Natural killer cell treated with Interleukin-12 subunit alpha and Interleukin-12 subunit beta and Interleukin-15 and Interleukin-18, amount 100 ng/mL, for 72 hours (primary cell): ENCODE results near the gene TIMM21. TPM values are rescaled to one million over a fixed set of nuclear protein-coding genes. Genes with fewer than 3 reads are reported as not detected.

ENCODE experiments used
- ATAC-seq, 2 donors: fragments of 150-1000 bp; cut with Tn5 transposase in 1 of 2; sonication (Bioruptor Pico), chemical (Tn5 transposase) in 1 of 2; 2 replicates each; pipeline ENCODE4 v1.10.0; 2021
- DNase-seq: peaks from one replicate; pipeline ENCODE4 v3.0.0; 2022; ENCODE audit warnings: low spot score
- H3K27ac Mint-ChIP-seq, 2 donors: 1 replicate in 1 of 2; 2 replicates in 1 of 2; pipeline ENCODE4 v1.8.0; 2022; ENCODE audit warnings: mixed read lengths in 2 of 2, mild to moderate bottlenecking in 1 of 2, moderate library complexity in 1 of 2
- H3K27me3 Mint-ChIP-seq, 2 donors: 1 replicate in 1 of 2; 2 replicates in 1 of 2; pipeline ENCODE4 v1.8.0; 2022; ENCODE audit warnings: mixed read lengths in 2 of 2
- H3K36me3 Mint-ChIP-seq: one replicate; pipeline ENCODE4 v1.8.0; 2022; ENCODE audit warnings: mixed read lengths
- H3K4me1 Mint-ChIP-seq, 2 donors: 1 replicate in 1 of 2; 2 replicates in 1 of 2; pipeline ENCODE4 v1.8.0; 2022; ENCODE audit warnings: low read depth in 2 of 2, mixed read lengths in 2 of 2, mild to moderate bottlenecking in 1 of 2
- H3K4me3 Mint-ChIP-seq: one replicate; pipeline ENCODE4 v1.8.0; 2022; ENCODE audit warnings: mixed read lengths
- H3K9me3 Mint-ChIP-seq: 2 replicates; pipeline ENCODE4 v1.8.0; 2022; ENCODE audit warnings: mixed read lengths
- total RNA-seq, 2 donors: library from RNA; stranded (reverse); gene quantifications; one replicate each; pipeline ENCODE4 v1.2.3, GENCODE V29; 2022

TIMM21 gene
- total RNA-seq, 2 donors from 2014 or later: 36.3 to 39.3 TPM

GRCh38 chr18:74185860-74186259, 37.5 kb downstream of the TIMM21 start:
- Mint-ChIP-seq H3K27ac (no peak overlapping the region), H3K36me3 (no peaks in the 10 kb centered on the region), H3K4me1 (no peaks in the 10 kb centered on the region), H3K9me3 (no peaks in the 10 kb centered on the region), H3K27me3 (peaks cover 33 to 48% of the 10 kb centered on the region in 2 donors), H3K4me3 (no peak overlapping the region)
- DNase-seq (no peak), ATAC-seq (no peak)

- ATAC-seq: no peak
- H3K9me3 Mint-ChIP-seq: no peaks in the 10 kb centered on the region
- peaks cover 33 to 45% of the 10 kb centered on the region in 2 donors for H3K27me3 Mint-ChIP-seq
- DNase-seq: no peak
- no peaks in the 10 kb centered on the region for H3K4me1 Mint-ChIP-seq
- H3K27ac Mint-ChIP-seq: no peak overlapping the region
- H3K36me3 Mint-ChIP-seq: no peaks in the 10 kb centered on the region
- H3K4me3 Mint-ChIP-seq: no peak overlapping the region
These were observed 38.3 kb downstream of the TIMM21 start for GRCh38 chr18:74186661-74187060.

GRCh38 chr18:74190086-74190485, 41.8 kb downstream of the TIMM21 start:
- Mint-ChIP-seq H3K9me3 (no peaks in the 10 kb centered on the region), H3K36me3 (no peaks in the 10 kb centered on the region), H3K4me3 (no peak overlapping the region), H3K27me3 (peaks cover 35 to 45% of the 10 kb centered on the region in 2 donors), H3K27ac (no peak overlapping the region), H3K4me1 (no peaks in the 10 kb centered on the region)
- ATAC-seq: no peak
- no peak for DNase-seq

GRCh38 chr18:74191577-74191976, 43.3 kb downstream of the TIMM21 start:
- no peak overlapping the region for H3K4me3 Mint-ChIP-seq
- peaks cover 33 to 34% of the 10 kb centered on the region in 2 donors for H3K27me3 Mint-ChIP-seq
- no peaks in the 10 kb centered on the region for H3K9me3 Mint-ChIP-seq
- no peak overlapping the region for H3K27ac Mint-ChIP-seq
- no peaks in the 10 kb centered on the region for H3K36me3 Mint-ChIP-seq
- DNase-seq: no peak
- ATAC-seq: no peak
- peaks cover 5 to 6% of the 10 kb centered on the region in 2 donors for H3K4me1 Mint-ChIP-seq

- no peak overlapping the region for H3K4me3 Mint-ChIP-seq
- no peak for DNase-seq
- ATAC-seq: no peak
- H3K9me3 Mint-ChIP-seq: no peaks in the 10 kb centered on the region
- H3K27me3 Mint-ChIP-seq: peaks cover 14 to 15% of the 10 kb centered on the region in 2 donors
- no peak overlapping the region for H3K27ac Mint-ChIP-seq
- H3K4me1 Mint-ChIP-seq: peaks cover 5 to 6% of the 10 kb centered on the region in 2 donors
- H3K36me3 Mint-ChIP-seq: no peaks in the 10 kb centered on the region
These were observed 46.4 kb downstream of the TIMM21 start for GRCh38 chr18:74194691-74195090.

GRCh38 chr18:74196220-74197119, 48.1 kb downstream of the TIMM21 start:
- ATAC-seq (peak; percentile 65 to 73), DNase-seq (peak; percentile 69)
- Mint-ChIP-seq H3K4me3 (peak overlapping the region; percentile 78), H3K9me3 (no peaks in the 10 kb centered on the region), H3K27ac (no peak overlapping the region), H3K36me3 (no peaks in the 10 kb centered on the region), H3K27me3 (peaks cover 11 to 14% of the 10 kb centered on the region in 2 donors), H3K4me1 (peaks cover 5 to 6% of the 10 kb centered on the region in 2 donors)

GRCh38 chr18:74197705-74198341, 49.5 kb downstream of the TIMM21 start:
- H3K27ac Mint-ChIP-seq: no peak overlapping the region
- H3K4me1 Mint-ChIP-seq: peaks cover 5 to 6% of the 10 kb centered on the region in 2 donors
- peaks cover 11 to 14% of the 10 kb centered on the region in 2 donors for H3K27me3 Mint-ChIP-seq
- ATAC-seq (peak in 1 of 2 donors; percentile 22), DNase-seq (no peak)
- H3K9me3 Mint-ChIP-seq: no peaks in the 10 kb centered on the region
- no peaks in the 10 kb centered on the region for H3K36me3 Mint-ChIP-seq
- H3K4me3 Mint-ChIP-seq: no peak overlapping the region

- no peaks in the 10 kb centered on the region for H3K9me3 Mint-ChIP-seq
- H3K36me3 Mint-ChIP-seq: no peaks in the 10 kb centered on the region
- H3K4me1 Mint-ChIP-seq: peaks cover 5 to 6% of the 10 kb centered on the region in 2 donors
- DNase-seq (no peak), ATAC-seq (peak; percentile 7 to 48)
- peaks cover 11 to 14% of the 10 kb centered on the region in 2 donors for H3K27me3 Mint-ChIP-seq
- no peak overlapping the region for H3K27ac Mint-ChIP-seq
- H3K4me3 Mint-ChIP-seq: no peak overlapping the region
These were observed 50.1 kb downstream of the TIMM21 start for GRCh38 chr18:74198453-74198852.

GRCh38 chr18:74200780-74201179, 52.5 kb downstream of the TIMM21 start:
- DNase-seq: no peak
- Mint-ChIP-seq H3K27ac (no peak overlapping the region), H3K27me3 (no peaks in the 10 kb centered on the region), H3K36me3 (no peaks in the 10 kb centered on the region), H3K9me3 (no peaks in the 10 kb centered on the region), H3K4me3 (no peak overlapping the region), H3K4me1 (peaks cover 5 to 6% of the 10 kb centered on the region in 2 donors)
- no peak for ATAC-seq

- Mint-ChIP-seq H3K36me3 (no peaks in the 10 kb centered on the region), H3K9me3 (no peaks in the 10 kb centered on the region), H3K27me3 (peaks cover 0 to 7% of the 10 kb centered on the region in 2 donors), H3K4me1 (no peaks in the 10 kb centered on the region), H3K4me3 (no peak overlapping the region), H3K27ac (no peak overlapping the region)
- no peak for DNase-seq
- ATAC-seq: no peak
These were observed 55.5 kb downstream of the TIMM21 start for GRCh38 chr18:74203811-74204210.

- DNase-seq (no peak), ATAC-seq (no peak)
- no peak overlapping the region for H3K4me3 Mint-ChIP-seq
- no peaks in the 10 kb centered on the region for H3K9me3 Mint-ChIP-seq
- H3K27me3 Mint-ChIP-seq: peaks cover 2 to 7% of the 10 kb centered on the region in 2 donors
- no peaks in the 10 kb centered on the region for H3K36me3 Mint-ChIP-seq
- no peaks in the 10 kb centered on the region for H3K4me1 Mint-ChIP-seq
- no peak overlapping the region for H3K27ac Mint-ChIP-seq
These were observed 56.3 kb downstream of the TIMM21 start for GRCh38 chr18:74204526-74205152.
